ENCODE results near the gene TLCD2. TPM values are rescaled to one million over a fixed set of nuclear protein-coding genes. Genes with fewer than 3 reads are reported as not detected.
"Not testable (repeated sequence)": the region's sequence is repeated elsewhere in the genome, so short reads cannot be mapped to it uniquely, and the experiment has no call there.

Gene TLCD2
- total and polyA plus RNA-seq, 4 donors = 1.2 to 7.3 (median 3.4) TPM

- TF ChIP-seq JUND (IDR thresholded peaks at IDR 0.05) (no peak), MAX (IDR thresholded peaks at IDR 0.05) (no peak), SP1 (IDR thresholded peaks at IDR 0.05) (no peak), FOXA1 (IDR thresholded peaks at IDR 0.05) (no peak), RXRA (IDR thresholded peaks at IDR 0.05) (no peak), FOXA2 (IDR thresholded peaks at IDR 0.05) (no peak), RAD21 (IDR thresholded peaks at IDR 0.05) (no peak), ATF3 (IDR thresholded peaks at IDR 0.05) (no peak)
Observed at GRCh38 chr17:1703063-1703462, 7.1 kb downstream of the TLCD2 start (continued).

GRCh38 chr17:1699891-1700290 lies 10.3 kb downstream of the TLCD2 start:
- H3K36me3 ChIP-seq (ENCODE audit: control insufficient read depth in 4 of 4, insufficient read depth in 3 of 4, low read depth in 1 of 4, low read length in 3 of 4); DNase-seq (ENCODE audit: low spot score); H3K9me3 ChIP-seq (ENCODE audit: control insufficient read depth in 4 of 4, low read length in 3 of 4); H3K4me1 ChIP-seq (ENCODE audit: control insufficient read depth in 4 of 4, insufficient read depth in 4 of 4, low read length in 3 of 4); H3K4me3 ChIP-seq (ENCODE audit: low read depth in 1 of 3, low read length in 3 of 3); H3K27ac ChIP-seq (ENCODE audit: low read depth in 1 of 2, low read length in 2 of 2); H3K9ac ChIP-seq (ENCODE audit: low read depth in 1 of 2, low read length in 2 of 2); H3K27me3 ChIP-seq (ENCODE audit: control insufficient read depth in 4 of 4, insufficient read depth in 4 of 4, low read length in 3 of 4): not testable (repeated sequence)
- 95% methylated on average over 5 of the region's 5 CpGs for WGBS

GRCh38 chr17:1697681-1698080 lies 12.5 kb downstream of the TLCD2 start:
- no peaks in the 10 kb centered on the region for H3K36me3 ChIP-seq (ENCODE audit: control insufficient read depth in 4 of 4, insufficient read depth in 3 of 4, low read depth in 1 of 4, low read length in 3 of 4)
- whole genome bisulfite sequencing = 66% methylated on average over 5 of the region's 5 CpGs
- H3K9me3 ChIP-seq (ENCODE audit: control insufficient read depth in 4 of 4, low read length in 3 of 4) = no peaks in the 10 kb centered on the region
- no peaks in the 10 kb centered on the region for H3K4me1 ChIP-seq (ENCODE audit: control insufficient read depth in 4 of 4, insufficient read depth in 4 of 4, low read length in 3 of 4)
- H3K27me3 ChIP-seq (ENCODE audit: control insufficient read depth in 4 of 4, insufficient read depth in 4 of 4, low read length in 3 of 4) = no peaks in the 10 kb centered on the region
- no peak for DNase-seq (ENCODE audit: low spot score)
- no peak overlapping the region for H3K9ac ChIP-seq (ENCODE audit: low read depth in 1 of 2, low read length in 2 of 2)
- H3K27ac ChIP-seq (ENCODE audit: low read depth in 1 of 2, low read length in 2 of 2) = no peak overlapping the region
- no peak for TF ChIP-seq FOXA1 (IDR thresholded peaks at IDR 0.05)
- no peak for TF ChIP-seq HNF4G (IDR thresholded peaks at IDR 0.05)
- no peak for TF ChIP-seq REST (IDR thresholded peaks at IDR 0.05)
- no peak for TF ChIP-seq RAD21 (IDR thresholded peaks at IDR 0.05)
- no peak for TF ChIP-seq ATF3 (IDR thresholded peaks at IDR 0.05)
- TF ChIP-seq ZBTB33 (IDR thresholded peaks at IDR 0.05) = no peak
- TF ChIP-seq MAX (IDR thresholded peaks at IDR 0.05) = no peak
- no peak for TF ChIP-seq EGR1 (IDR thresholded peaks at IDR 0.05; ENCODE audit: low read depth in 2 of 2)
- TF ChIP-seq JUND (IDR thresholded peaks at IDR 0.05) = no peak
- no peak for TF ChIP-seq YY1 (IDR thresholded peaks at IDR 0.05)
- TF ChIP-seq HNF4A (conservative IDR thresholded peaks at IDR 0.05) = no peak
- TF ChIP-seq GABPA (IDR thresholded peaks at IDR 0.05 in 1 of 2, conservative IDR thresholded peaks at IDR 0.05 in 1 of 2) = no peak
- TF ChIP-seq RXRA (IDR thresholded peaks at IDR 0.05) = no peak
- TF ChIP-seq NR2F2 (IDR thresholded peaks at IDR 0.05) = no peak
- TF ChIP-seq FOXA2 (IDR thresholded peaks at IDR 0.05) = no peak
- TF ChIP-seq SP1 (IDR thresholded peaks at IDR 0.05) = no peak
- TF ChIP-seq CTCF (IDR thresholded peaks at IDR 0.05; ENCODE audit: low read depth, low read length, missing input control) = no peak
- TF ChIP-seq TAF1 (conservative IDR thresholded peaks at IDR 0.05) = no peak
- no peak overlapping the region for H3K4me3 ChIP-seq (ENCODE audit: low read depth in 1 of 3, low read length in 3 of 3)

All from liver (tissue), 9 donors.